Natural killer cell (primary cell): ENCODE measurements around the gene SCGB3A2. TPM values are rescaled to one million over a fixed set of nuclear protein-coding genes. Genes with fewer than 3 reads are reported as not detected.

Experiments used
- ATAC-seq, 3 donors: fragments of 150-1000 bp in 2 of 3; fragments of 200-7000 bp in 1 of 3; cut with Tn5 transposase; 1 replicate in 1 of 3; 2 replicates in 2 of 3; pipeline ENCODE4 v1.10.0; 2021; ENCODE audit warnings: mild to moderate bottlenecking in 2 of 3, moderate library complexity in 2 of 3
- DNase-seq, 2 donors: peaks; one replicate each; pipeline versions ENCODE4 v3.0.0 to v3.0.0-alpha.2; 2013 to 2021; ENCODE audit warnings: mixed read lengths in 1 of 2
- H3K27ac ChIP-seq: one replicate; pipeline ENCODE4 v1.5.1; 2013; ENCODE audit warnings: mild to moderate bottlenecking, low read length
- H3K27me3 ChIP-seq: one replicate; pipeline ENCODE4 v1.6.1; 2013; ENCODE audit warnings: low read length; ENCODE audit not compliant: control insufficient read depth, insufficient read depth
- H3K36me3 ChIP-seq: one replicate; pipeline ENCODE4 v1.6.1; 2013; ENCODE audit warnings: low read length; ENCODE audit not compliant: control insufficient read depth, insufficient read depth
- H3K4me1 ChIP-seq: one replicate; pipeline ENCODE4 v1.6.1; 2013; ENCODE audit warnings: low read length; ENCODE audit not compliant: control insufficient read depth, insufficient read depth
- H3K4me3 ChIP-seq: one replicate; pipeline ENCODE4 v1.5.1; 2013; ENCODE audit warnings: low read length
- H3K9me3 ChIP-seq: one replicate; pipeline ENCODE4 v1.6.1; 2013; ENCODE audit warnings: low read length; ENCODE audit not compliant: control insufficient read depth, insufficient read depth
- H3K27ac Mint-ChIP-seq, 2 donors: one replicate each; pipeline ENCODE4 v1.8.0; 2022; ENCODE audit warnings: mild to moderate bottlenecking in 2 of 2, mixed read lengths in 2 of 2, moderate library complexity in 1 of 2
- H3K27me3 Mint-ChIP-seq, 2 donors: one replicate each; pipeline ENCODE4 v1.8.0; 2022; ENCODE audit warnings: low read depth in 2 of 2, mixed read lengths in 2 of 2
- H3K36me3 Mint-ChIP-seq: one replicate; pipeline ENCODE4 v1.8.0; 2022; ENCODE audit warnings: mixed read lengths
- H3K4me1 Mint-ChIP-seq, 2 donors: one replicate each; pipeline ENCODE4 v1.8.0; 2022; ENCODE audit warnings: mixed read lengths in 2 of 2
- H3K4me3 Mint-ChIP-seq: one replicate; pipeline ENCODE4 v1.8.0; 2022; ENCODE audit warnings: mild to moderate bottlenecking, moderate library complexity, mixed read lengths
- H3K9me3 Mint-ChIP-seq, 2 donors: one replicate each; pipeline ENCODE4 v1.8.0; 2022; ENCODE audit warnings: mixed read lengths in 2 of 2
- CTCF ChIP-seq: fragments of 200-600 bp; IDR thresholded peaks from one replicate; pipeline ENCODE4 v1.8.0; 2022; ENCODE audit warnings: antibody characterized with exemption
- WGBS: methylation state at CpG from one replicate; pipeline ENCODE4 v1.1.7; 2013; ENCODE audit warnings: missing lambda C conversion rate; ENCODE audit not compliant: insufficient coverage; 5-methylcytosine and 5-hydroxymethylcytosine counted together
- intact Hi-C: fragments of 100-400 bp; cut with micrococcal nuclease; formaldehyde crosslinking; loops from one replicate; pipeline ENCODE4 v1.14.2; 2022
- total RNA-seq, 4 donors: library from RNA; stranded (reverse); fragments of 120-200 nt in 1 of 4; gene quantifications; one replicate each; pipeline versions ENCODE4 v1.2.3 to v1.2.4, GENCODE V29; 2013 to 2022

SCGB3A2 gene
- total RNA-seq, 3 donors from 2014 or later (not counting 1 experiment from before 2014, with no cell fraction given), result 1.2 TPM; not detected in 2

- H3K36me3 ChIP-seq, result no peaks in the 10 kb centered on the region
- Mint-ChIP-seq H3K27me3 (peaks cover 2 to 12% of the 10 kb centered on the region in 2 donors), H3K9me3 (no peaks in the 10 kb centered on the region), H3K36me3 (no peaks in the 10 kb centered on the region), H3K4me1 (no peaks in the 10 kb centered on the region), H3K4me3 (no peak overlapping the region), H3K27ac (no peak overlapping the region)
- no peaks in the 10 kb centered on the region for H3K27me3 ChIP-seq
- no peak overlapping the region for H3K4me3 ChIP-seq
- H3K27ac ChIP-seq, result no peak overlapping the region
- H3K4me1 ChIP-seq, result no peaks in the 10 kb centered on the region
- no peak for ATAC-seq
- DNase-seq, result no peak
- WGBS, result 73% methylated on average over 4 of the region's 4 CpGs
- no peak for TF ChIP-seq CTCF
- intact Hi-C loops, result no loop called here
- no peaks in the 10 kb centered on the region for H3K9me3 ChIP-seq
Measured at GRCh38 chr5:147920420-147921030, 42.0 kb downstream of the SCGB3A2 start.

- Mint-ChIP-seq H3K4me1 (no peaks in the 10 kb centered on the region), H3K36me3 (no peaks in the 10 kb centered on the region), H3K4me3 (no peak overlapping the region), H3K27ac (no peak overlapping the region), H3K9me3 (no peaks in the 10 kb centered on the region), H3K27me3 (peaks cover 2 to 12% of the 10 kb centered on the region in 2 donors)
- ATAC-seq, result no peak
- H3K36me3 ChIP-seq, result no peaks in the 10 kb centered on the region
- H3K27ac ChIP-seq, result no peak overlapping the region
- no peak for DNase-seq
- intact Hi-C loops, result no loop called here
- H3K4me3 ChIP-seq, result no peak overlapping the region
- no peaks in the 10 kb centered on the region for H3K27me3 ChIP-seq
- 7% methylated on average over 2 of the region's 2 CpGs for WGBS
- TF ChIP-seq CTCF, result no peak
- no peaks in the 10 kb centered on the region for H3K9me3 ChIP-seq
- H3K4me1 ChIP-seq, result no peaks in the 10 kb centered on the region
Measured at GRCh38 chr5:147921136-147921535, 42.6 kb downstream of the SCGB3A2 start.

- no peaks in the 10 kb centered on the region for H3K4me1 ChIP-seq
- H3K36me3 ChIP-seq, result no peaks in the 10 kb centered on the region
- no peak overlapping the region for H3K4me3 ChIP-seq
- H3K27me3 ChIP-seq, result no peaks in the 10 kb centered on the region
- peaks cover 0 to 10% of the 10 kb centered on the region in 2 donors for H3K27me3 Mint-ChIP-seq
- no peaks in the 10 kb centered on the region for H3K9me3 ChIP-seq
- no peaks in the 10 kb centered on the region for H3K36me3 Mint-ChIP-seq
- ATAC-seq (no peak), DNase-seq (no peak)
- WGBS, result 88% methylated on average over 3 of the region's 4 CpGs
- TF ChIP-seq CTCF, result no peak
- intact Hi-C loops, result no loop called here
- H3K27ac ChIP-seq, result no peak overlapping the region
- no peaks in the 10 kb centered on the region for H3K9me3 Mint-ChIP-seq
- no peaks in the 10 kb centered on the region for H3K4me1 Mint-ChIP-seq
- H3K4me3 Mint-ChIP-seq, result no peak overlapping the region
- no peak overlapping the region for H3K27ac Mint-ChIP-seq
Measured at GRCh38 chr5:147925020-147925419, 46.5 kb downstream of the SCGB3A2 start.

GRCh38 chr5:147927901-147928300 is 49.4 kb downstream of the SCGB3A2 start:
- intact Hi-C loops, result no loop called here
- 14% methylated on average over 3 of the region's 3 CpGs for WGBS
- H3K27ac Mint-ChIP-seq, result no peak overlapping the region
- DNase-seq (no peak), ATAC-seq (no peak)
- no peak for TF ChIP-seq CTCF
- H3K4me1 Mint-ChIP-seq, result no peaks in the 10 kb centered on the region
- peaks cover 0 to 10% of the 10 kb centered on the region in 2 donors for H3K27me3 Mint-ChIP-seq
- Histone ChIP-seq H3K4me3 (no peak overlapping the region), H3K36me3 (no peaks in the 10 kb centered on the region), H3K4me1 (no peaks in the 10 kb centered on the region), H3K9me3 (no peaks in the 10 kb centered on the region), H3K27ac (no peak overlapping the region), H3K27me3 (no peaks in the 10 kb centered on the region)
- H3K4me3 Mint-ChIP-seq, result no peak overlapping the region
- H3K36me3 Mint-ChIP-seq, result no peaks in the 10 kb centered on the region
- no peaks in the 10 kb centered on the region for H3K9me3 Mint-ChIP-seq
